HL-60 (cell line): ENCODE results near the gene GREB1.

ENCODE experiments used
- GABPA ChIP-seq: IDR thresholded peaks from 2 replicates; pipeline ENCODE4 v1.6.1; 2012; ENCODE audit warnings: low read depth
- POLR2AphosphoS5 ChIP-seq: IDR thresholded peaks from 2 replicates; pipeline ENCODE4 v1.6.1; 2012; ENCODE audit warnings: low read depth
- REST ChIP-seq: IDR thresholded peaks from 2 replicates; pipeline ENCODE4 v1.6.1; 2012; ENCODE audit warnings: low read depth; ENCODE audit not compliant: insufficient replicate concordance
- SPI1 ChIP-seq: IDR thresholded peaks from 2 replicates; pipeline ENCODE4 v1.6.1; 2012; ENCODE audit warnings: low read depth, mild to moderate bottlenecking, borderline replicate concordance
- TF ChIP-seq, protein P1 (sequence below): IDR thresholded peaks from one replicate; pipeline ENCODE4 v1.5.1; 2011; ENCODE audit warnings: low read length, control low read depth, inconsistent platforms; ENCODE audit not compliant: insufficient read depth

DNA sequence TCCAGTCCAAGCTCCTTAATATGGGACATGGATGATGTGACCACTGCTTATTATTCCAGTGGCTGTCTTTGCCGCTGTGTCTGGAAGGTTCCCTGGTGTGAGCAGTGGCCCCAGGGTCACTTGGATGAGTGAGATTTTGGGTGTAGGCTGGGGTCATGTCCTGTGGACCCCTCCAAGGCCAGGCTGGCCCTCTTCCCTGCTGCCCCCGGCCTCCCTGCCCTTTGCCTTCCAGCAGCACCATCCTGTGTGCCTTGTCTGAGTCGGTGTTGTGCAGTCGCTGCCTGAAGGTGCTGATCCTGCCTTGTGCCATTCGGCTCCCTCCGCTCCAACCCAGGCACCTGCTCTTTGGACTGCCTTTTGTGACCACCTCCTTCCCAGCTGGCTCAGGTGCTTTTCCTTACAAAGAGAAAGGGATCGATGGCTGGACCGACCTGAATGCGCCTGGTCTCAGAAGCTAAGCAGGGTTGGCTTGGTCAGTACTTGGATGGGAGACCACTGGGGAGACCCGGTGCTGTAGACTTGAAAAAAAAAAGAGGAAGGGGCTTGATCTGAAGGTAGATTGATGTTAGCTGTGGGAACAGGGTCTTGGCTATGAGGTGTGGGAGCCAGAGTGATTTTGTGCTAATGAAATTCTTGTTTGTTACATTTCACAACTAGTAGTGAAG lies 16.7 kb upstream of the GREB1 start:
- TF ChIP-seq POLR2AphosphoS5 (no peak), GABPA (no peak), REST (no peak), SPI1 (no peak)
- TF ChIP-seq, protein P1, sequence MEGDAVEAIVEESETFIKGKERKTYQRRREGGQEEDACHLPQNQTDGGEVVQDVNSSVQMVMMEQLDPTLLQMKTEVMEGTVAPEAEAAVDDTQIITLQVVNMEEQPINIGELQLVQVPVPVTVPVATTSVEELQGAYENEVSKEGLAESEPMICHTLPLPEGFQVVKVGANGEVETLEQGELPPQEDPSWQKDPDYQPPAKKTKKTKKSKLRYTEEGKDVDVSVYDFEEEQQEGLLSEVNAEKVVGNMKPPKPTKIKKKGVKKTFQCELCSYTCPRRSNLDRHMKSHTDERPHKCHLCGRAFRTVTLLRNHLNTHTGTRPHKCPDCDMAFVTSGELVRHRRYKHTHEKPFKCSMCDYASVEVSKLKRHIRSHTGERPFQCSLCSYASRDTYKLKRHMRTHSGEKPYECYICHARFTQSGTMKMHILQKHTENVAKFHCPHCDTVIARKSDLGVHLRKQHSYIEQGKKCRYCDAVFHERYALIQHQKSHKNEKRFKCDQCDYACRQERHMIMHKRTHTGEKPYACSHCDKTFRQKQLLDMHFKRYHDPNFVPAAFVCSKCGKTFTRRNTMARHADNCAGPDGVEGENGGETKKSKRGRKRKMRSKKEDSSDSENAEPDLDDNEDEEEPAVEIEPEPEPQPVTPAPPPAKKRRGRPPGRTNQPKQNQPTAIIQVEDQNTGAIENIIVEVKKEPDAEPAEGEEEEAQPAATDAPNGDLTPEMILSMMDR, result no peak
